Loucy (cell line): ENCODE results near the gene GPR61.
A peak's percentile ranks its signal among the peaks of the same experiment; 100 is the strongest.

Experiments
- H2AFZ ChIP-seq: fragments of 200-600 bp; sonication (generic); 2 replicates; pipeline ENCODE4 v1.6.0; 2016; ENCODE audit warnings: antibody characterized with exemption, mild to moderate bottlenecking, low read length, moderate library complexity
- H3F3A ChIP-seq: fragments of 200-600 bp; 2 replicates; pipeline ENCODE4 v1.6.0; 2016; ENCODE audit warnings: antibody characterized with exemption, low read depth, mild to moderate bottlenecking
- H3K27me3 ChIP-seq: fragments of 200-600 bp; sonication (generic); 2 replicates; pipeline ENCODE4 v1.6.1; 2014; ENCODE audit warnings: low read length, mild to moderate bottlenecking; ENCODE audit not compliant: insufficient read depth, poor library complexity, severe bottlenecking
- H3K36me3 ChIP-seq: fragments of 200-600 bp; sonication (generic); 2 replicates; pipeline ENCODE4 v1.6.1; 2016; ENCODE audit warnings: low read length; ENCODE audit not compliant: insufficient read depth
- H3K4me1 ChIP-seq: fragments of 200-600 bp; sonication (generic); 2 replicates; pipeline ENCODE4 v1.5.1; 2014; ENCODE audit warnings: low read length, mild to moderate bottlenecking; ENCODE audit not compliant: insufficient read depth, poor library complexity, severe bottlenecking
- H3K4me2 ChIP-seq: fragments of 200-600 bp; sonication (generic); 2 replicates; pipeline ENCODE4 v1.6.0; 2014; ENCODE audit warnings: antibody characterized with exemption, low read length, low read depth, mild to moderate bottlenecking; ENCODE audit not compliant: poor library complexity, severe bottlenecking
- H3K4me3 ChIP-seq: fragments of 200-600 bp; sonication (generic); 2 replicates; pipeline ENCODE4 v1.5.1; 2014; ENCODE audit warnings: low read length, mild to moderate bottlenecking, mixed read lengths; ENCODE audit not compliant: poor library complexity, severe bottlenecking
- H3K79me2 ChIP-seq: fragments of 200-600 bp; sonication (generic); 2 replicates; pipeline ENCODE4 v1.6.1; 2014; ENCODE audit warnings: low read length; ENCODE audit not compliant: insufficient read depth
- H3K9ac ChIP-seq: fragments of 200-600 bp; sonication (generic); 2 replicates; pipeline ENCODE4 v1.6.0; 2014; ENCODE audit warnings: mild to moderate bottlenecking, low read depth, low read length, moderate library complexity; ENCODE audit not compliant: poor library complexity, severe bottlenecking
- H3K9me2 ChIP-seq: fragments of 200-600 bp; sonication (generic); replicated peaks from 2 replicates; pipeline ENCODE4 v1.6.1; 2016; ENCODE audit warnings: low read depth, low read length, mixed read lengths
- H3K9me3 ChIP-seq: fragments of 200-600 bp; sonication (generic); 2 replicates; pipeline ENCODE4 v1.6.1; 2014; ENCODE audit warnings: mild to moderate bottlenecking, antibody characterized with exemption, low read length, low read depth; ENCODE audit not compliant: insufficient read depth
- H4K20me1 ChIP-seq: fragments of 200-600 bp; sonication (generic); 2 replicates; pipeline ENCODE4 v1.6.0; 2014; ENCODE audit warnings: antibody characterized with exemption, low read length, mild to moderate bottlenecking; ENCODE audit not compliant: insufficient read depth, poor library complexity, severe bottlenecking
- CTCF ChIP-seq: fragments of 200-600 bp; sonication (generic); conservative IDR thresholded peaks from 2 replicates; pipeline ENCODE4 v1.5.1; 2014; ENCODE audit warnings: mild to moderate bottlenecking, antibody characterized with exemption, low read length
- EZH2phosphoT487 ChIP-seq: fragments of 200-600 bp; IDR thresholded peaks from 2 replicates; pipeline ENCODE4 v1.6.1; 2018; ENCODE audit warnings: antibody characterized with exemption, mild to moderate bottlenecking, moderate library complexity, borderline replicate concordance

Gene GPR61

GRCh38 chr1:109547463-109548320 is 8.0 kb downstream of the GPR61 start:
- no peaks in the 10 kb centered on the region for H3K36me3 ChIP-seq
- TF ChIP-seq CTCF = no peak
- TF ChIP-seq EZH2phosphoT487 = no peak

DNA sequence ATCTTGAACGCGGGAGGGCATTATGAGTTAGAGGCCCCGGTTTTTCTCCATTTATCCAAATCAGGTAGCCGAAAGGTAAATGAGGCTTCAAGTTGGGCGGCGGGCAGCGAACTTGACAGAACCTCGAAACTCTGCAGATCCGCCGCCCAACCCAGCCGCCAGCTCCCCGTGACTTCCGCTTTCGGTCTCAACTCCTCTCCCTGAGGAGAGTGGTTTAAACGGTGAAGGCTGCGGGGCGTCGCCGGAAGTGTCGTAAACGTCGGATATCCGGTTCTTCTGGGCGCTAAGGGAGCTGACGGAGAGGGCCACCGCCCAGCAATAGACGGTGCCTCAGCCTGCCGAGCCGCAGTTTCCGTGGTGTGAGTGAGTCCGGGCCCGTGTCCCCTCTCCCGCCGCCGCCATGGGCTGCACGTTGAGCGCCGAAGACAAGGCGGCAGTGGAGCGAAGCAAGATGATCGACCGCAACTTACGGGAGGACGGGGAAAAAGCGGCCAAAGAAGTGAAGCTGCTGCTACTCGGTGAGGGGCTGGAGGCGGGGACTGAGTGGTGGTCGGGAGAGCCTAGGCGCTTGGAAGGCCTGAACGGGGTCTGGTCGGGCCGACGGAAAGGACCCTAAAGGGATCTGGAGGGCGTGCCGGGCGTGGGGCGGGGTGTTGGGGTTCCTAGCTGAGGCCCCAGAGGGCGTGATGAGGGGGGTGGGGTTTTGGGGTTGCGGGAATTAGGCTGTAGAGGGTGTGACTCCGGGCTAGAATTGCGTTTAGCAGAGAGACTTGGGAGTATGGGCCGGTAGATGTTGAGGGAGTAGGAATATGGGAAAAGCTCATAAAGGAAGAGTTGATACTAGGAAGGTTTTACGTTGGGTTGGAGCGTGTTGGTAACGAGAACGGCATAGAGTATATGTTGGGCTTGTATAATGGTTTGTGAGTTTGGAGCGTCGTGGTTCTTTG is 8.9 kb downstream of the GPR61 start, which contains the start of gene GNAI3:
Gene GNAI3 (plus strand): TSS at position 295 of the 947 bp plus-strand sequence. CDS start 106 bp downstream, at position 401.
- peak within 1 kb of the TSS; percentile 92 for H3K4me2 ChIP-seq
- peaks cover 48% of the 10 kb centered on the region for H3K4me1 ChIP-seq
- H3K36me3 ChIP-seq = no peaks in the 10 kb centered on the region
- peaks cover 42% of the 10 kb centered on the region for H4K20me1 ChIP-seq
- H3K9me2 ChIP-seq = no peaks in the 10 kb centered on the region
- H3K9ac ChIP-seq = peak within 1 kb of the TSS; percentile 90
- H3K4me3 ChIP-seq = peak within 1 kb of the TSS; percentile 94
- H3K79me2 ChIP-seq = peaks cover 68% of the 10 kb centered on the region
- peak within 1 kb of the TSS; percentile 88 for H2AFZ ChIP-seq
- no peaks in the 10 kb centered on the region for H3F3A ChIP-seq
- no peaks in the 10 kb centered on the region for H3K27me3 ChIP-seq
- H3K9me3 ChIP-seq = no peaks in the 10 kb centered on the region
- TF ChIP-seq EZH2phosphoT487 (no peak), CTCF (0 out of 2 replicates have a peak, but pooled peaks have one; percentile 8)

More at GRCh38 chr1:109547463-109548320, 8.0 kb downstream of the GPR61 start:
- H3K9ac ChIP-seq = peak overlapping the region; percentile 90
- H3K79me2 ChIP-seq = peaks cover 59% of the 10 kb centered on the region
- H3K4me1 ChIP-seq = peaks cover 40% of the 10 kb centered on the region
- no peaks in the 10 kb centered on the region for H3K9me2 ChIP-seq
- H3K9me3 ChIP-seq = no peaks in the 10 kb centered on the region
- peak overlapping the region; percentile 92 for H3K4me2 ChIP-seq
- H3K4me3 ChIP-seq = peak overlapping the region; percentile 94
- H4K20me1 ChIP-seq = peaks cover 37% of the 10 kb centered on the region
- H2AFZ ChIP-seq = peak overlapping the region; percentile 5; the same call in 1 of the 2 replicates
- no peaks in the 10 kb centered on the region for H3K27me3 ChIP-seq
- no peaks in the 10 kb centered on the region for H3F3A ChIP-seq

DNA sequence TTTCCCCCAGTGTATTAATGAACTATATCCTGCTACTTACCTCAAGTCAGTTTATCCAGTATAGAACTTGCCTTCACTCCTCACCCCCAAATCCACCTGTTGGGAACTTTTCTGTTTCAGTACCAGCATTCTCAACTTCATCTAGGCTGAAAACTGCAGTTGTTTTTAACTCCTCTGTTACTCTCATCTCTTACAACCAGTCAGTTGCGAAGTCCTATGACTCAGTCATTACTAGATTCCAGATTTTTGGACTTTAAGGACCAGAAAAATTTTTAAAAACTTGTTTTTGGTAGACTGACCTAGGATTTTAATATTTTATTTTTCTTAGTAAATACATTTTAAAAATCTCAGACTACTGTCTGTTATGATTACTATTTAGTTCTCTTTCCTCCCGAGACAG is 16.9 kb downstream of the GPR61 start:
- Histone ChIP-seq H3F3A (no peaks in the 10 kb centered on the region; the same call in 1 of the 2 replicates), H3K4me2 (no peak overlapping the region), H3K4me3 (no peak overlapping the region), H3K27me3 (no peaks in the 10 kb centered on the region), H3K36me3 (no peaks in the 10 kb centered on the region), H3K9ac (no peak overlapping the region), H3K9me2 (no peaks in the 10 kb centered on the region), H4K20me1 (peaks cover 80% of the 10 kb centered on the region), H2AFZ (no peak overlapping the region), H3K79me2 (peaks cover 100% of the 10 kb centered on the region), H3K9me3 (no peaks in the 10 kb centered on the region), H3K4me1 (peaks cover 34% of the 10 kb centered on the region)
- TF ChIP-seq CTCF = no peak
- TF ChIP-seq EZH2phosphoT487 = no peak
